Activated CD8-positive, alpha-beta memory T cell treated with anti-CD3 and anti-CD28 coated beads, Interleukin-2, amount 50 U/mL, for 4 hours (primary cell): ENCODE results near the gene PRR35.

Source experiments
- DNase-seq: peaks from one replicate; pipeline ENCODE4 v3.0.0-alpha.2; 2020

The PRR35 gene

GRCh38 chr16:598823-599739 lies 38.9 kb downstream of the PRR35 start:
- no peak for DNase-seq

GRCh38 chr16:600781-601180 lies 40.6 kb downstream of the PRR35 start:
- no peak for DNase-seq

- no peak for DNase-seq
These were observed 43.7 kb downstream of the PRR35 start for GRCh38 chr16:603933-604332.

GRCh38 chr16:606656-607307 lies 46.6 kb downstream of the PRR35 start:
- no peak for DNase-seq

GRCh38 chr16:608019-608418 lies 47.8 kb downstream of the PRR35 start:
- DNase-seq, result no peak

- no peak for DNase-seq
These were observed 49.1 kb downstream of the PRR35 start for GRCh38 chr16:609316-609715.

GRCh38 chr16:609984-610383 lies 49.8 kb downstream of the PRR35 start:
- no peak for DNase-seq

GRCh38 chr16:610513-611381 lies 50.6 kb downstream of the PRR35 start:
- peak; percentile 67 for DNase-seq

- no peak for DNase-seq
These were observed 54.9 kb downstream of the PRR35 start for GRCh38 chr16:615122-615521.
